ENCODE results near the gene RPL14. TPM values are rescaled to one million over a fixed set of nuclear protein-coding genes. Genes with fewer than 3 reads are reported as not detected.
A peak's percentile ranks its signal among the peaks of the same experiment; 100 is the strongest.

RPL14 gene
- total and polyA plus RNA-seq, 9 donors, result 668 to 4,413 (median 2,720) TPM

DNA sequence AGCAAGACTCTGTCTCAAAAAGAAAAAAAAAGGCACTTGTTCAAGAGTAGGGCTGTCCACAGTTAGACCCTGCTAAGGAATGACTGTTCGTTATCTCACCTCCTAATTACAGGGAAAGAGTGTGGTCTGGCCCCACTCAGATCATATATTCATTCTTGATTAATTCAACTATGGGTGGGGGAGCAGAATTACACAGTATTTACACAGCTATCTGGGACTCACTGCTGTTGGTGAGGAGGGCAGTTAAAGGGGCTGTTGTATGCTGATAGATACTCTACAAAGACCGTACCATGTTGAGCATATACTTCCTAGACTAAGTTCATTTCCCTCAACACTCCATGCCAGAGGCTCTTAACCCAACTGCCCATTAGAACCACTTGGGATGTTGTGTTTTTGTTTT lies 44.9 kb downstream of the RPL14 start:
- TF ChIP-seq EP300 (IDR thresholded peaks at IDR 0.05) (no peak), POLR2A (IDR thresholded peaks at IDR 0.05) (no peak), CTCF (IDR thresholded peaks at IDR 0.05) (no peak)

DNA sequence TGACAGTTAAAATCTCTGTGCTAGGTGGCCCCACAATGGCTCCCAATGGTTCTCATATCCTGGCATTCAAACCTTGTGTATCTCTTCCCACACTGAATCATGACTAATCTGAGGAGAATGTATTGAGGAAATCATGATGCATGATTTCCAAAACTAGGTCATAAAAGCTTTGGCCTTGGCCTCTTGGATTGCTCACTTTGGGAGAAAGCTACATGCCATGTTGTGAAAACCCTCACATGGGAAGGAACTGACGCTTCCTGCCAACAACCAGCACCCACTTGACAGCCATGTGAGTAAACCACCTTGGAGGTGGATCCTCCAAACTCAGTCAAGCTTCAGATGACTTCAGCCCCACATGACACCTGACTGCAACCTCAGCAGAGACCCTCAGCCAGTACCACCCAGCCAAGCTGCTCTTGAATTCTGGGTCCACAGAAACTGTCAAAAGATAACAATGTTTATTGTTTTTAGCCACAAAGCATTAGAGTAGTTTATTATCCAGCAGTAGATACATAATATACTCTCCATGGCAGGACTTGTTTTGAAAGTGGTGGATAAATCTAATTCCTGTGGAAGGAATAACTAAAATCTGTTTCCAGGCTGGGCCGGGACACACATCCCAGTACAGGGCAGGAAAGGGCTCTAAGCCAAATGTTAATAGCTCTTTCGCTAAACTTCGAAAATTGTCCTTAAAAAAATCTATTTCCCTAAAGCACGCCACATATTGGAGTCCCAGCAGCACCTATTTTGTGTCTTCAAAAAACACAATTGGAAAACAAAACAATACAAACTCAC lies 47.7 kb downstream of the RPL14 start:
- peak in 4 of 5 donors; percentile 34 to 67 (median 46) for DNase-seq
- Histone ChIP-seq H3K36me3 (no peaks in the 10 kb centered on the region), H3K27ac (peak overlapping the region in 1 of 2 donors; percentile 45), H3K27me3 (no peaks in the 10 kb centered on the region), H3K4me3 (no peak overlapping the region), H3K4me1 (ENCODE audit: insufficient read depth) (peaks cover 5% of the 10 kb centered on the region), H3K9me3 (no peaks in the 10 kb centered on the region)
- TF ChIP-seq CTCF (IDR thresholded peaks at IDR 0.05), result no peak
- peak; percentile 72 for TF ChIP-seq EP300 (IDR thresholded peaks at IDR 0.05)
- no peak for TF ChIP-seq POLR2A (IDR thresholded peaks at IDR 0.05)
- intact Hi-C loops (cut with DNase I), result no loop called here
- 23 to 39% (median 39%) methylated on average over 5 of the region's 5 CpGs for WGBS, 3 donors

More for the DNA sequence above, 44.9 kb downstream of the RPL14 start:
- 94 to 96% (median 95%) methylated on average over 2 of the region's 2 CpGs for WGBS, 3 donors
- DNase-seq, result no peak
- H3K27me3 ChIP-seq, result no peaks in the 10 kb centered on the region
- no peaks in the 10 kb centered on the region for H3K9me3 ChIP-seq
- intact Hi-C loops (cut with DNase I), result no loop called here
- no peak overlapping the region for H3K4me3 ChIP-seq
- peaks cover 5% of the 10 kb centered on the region for H3K4me1 ChIP-seq (ENCODE audit: insufficient read depth)
- no peak overlapping the region for H3K27ac ChIP-seq
- H3K36me3 ChIP-seq, result no peaks in the 10 kb centered on the region

GRCh38 chr3:40505599-40506462 lies 48.7 kb downstream of the RPL14 start, which contains the start of gene ZNF620:
Gene ZNF620 (plus strand): TSS chr3:40506039. CDS start chr3:40506353, 314 bp downstream.
- TF ChIP-seq POLR2A (IDR thresholded peaks at IDR 0.05) (peak; percentile 57), EP300 (IDR thresholded peaks at IDR 0.05) (no peak)
- Histone ChIP-seq H3K4me1 (ENCODE audit: insufficient read depth) (peaks cover 5% of the 10 kb centered on the region), H3K9me3 (no peaks in the 10 kb centered on the region), H3K36me3 (no peaks in the 10 kb centered on the region), H3K27me3 (no peaks in the 10 kb centered on the region), H3K27ac (peak within 1 kb of the TSS; percentile 45 to 60), H3K4me3 (peak within 1 kb of the TSS; percentile 71)
- WGBS, 3 donors, result 7% methylated on average over 42 to 44 of the region's 44 CpGs
- intact Hi-C loops (cut with DNase I), result no loop called here
- peak; percentile 79 to 85 (median 80) for DNase-seq

GRCh38 chr3:40511031-40511718 lies 54.0 kb downstream of the RPL14 start:
- no peak overlapping the region for H3K27ac ChIP-seq
- TF ChIP-seq CTCF (IDR thresholded peaks at IDR 0.05), result no peak
- TF ChIP-seq EP300 (IDR thresholded peaks at IDR 0.05), result no peak
- TF ChIP-seq POLR2A (IDR thresholded peaks at IDR 0.05), result no peak
- intact Hi-C loops (cut with DNase I), result no loop called here
- no peaks in the 10 kb centered on the region for H3K9me3 ChIP-seq
- DNase-seq, result no peak
- H3K4me1 ChIP-seq (ENCODE audit: insufficient read depth), result no peaks in the 10 kb centered on the region
- H3K36me3 ChIP-seq, result no peaks in the 10 kb centered on the region
- 92 to 94% (median 94%) methylated on average over 1 of the region's 1 CpG for WGBS, 3 donors
- no peak overlapping the region for H3K4me3 ChIP-seq
- no peaks in the 10 kb centered on the region for H3K27me3 ChIP-seq
